Measurements from ENCODE around the gene IBSP.

IBSP gene

GRCh38 chr4:87838205-87838604 is 38.9 kb downstream of the IBSP start:
- no peak for DNase-seq (ENCODE audit: low read depth)

- no peak for DNase-seq (ENCODE audit: low read depth)
Measured at GRCh38 chr4:87838890-87839591, 39.7 kb downstream of the IBSP start.

GRCh38 chr4:87839592-87839946 is 40.2 kb downstream of the IBSP start:
- no peak for DNase-seq (ENCODE audit: low read depth)

GRCh38 chr4:87840149-87840548 is 40.8 kb downstream of the IBSP start:
- no peak for DNase-seq (ENCODE audit: low read depth)

- peak; percentile 46 for DNase-seq (ENCODE audit: low read depth)
Measured at GRCh38 chr4:87843936-87844335, 44.6 kb downstream of the IBSP start.

- DNase-seq (ENCODE audit: low read depth): no peak
Measured at GRCh38 chr4:87844452-87844851, 45.1 kb downstream of the IBSP start.

- DNase-seq (ENCODE audit: low read depth): no peak
Measured at GRCh38 chr4:87846226-87846625, 46.9 kb downstream of the IBSP start.

- DNase-seq (ENCODE audit: low read depth): no peak
Measured at GRCh38 chr4:87848622-87849351, 49.4 kb downstream of the IBSP start.

GRCh38 chr4:87849612-87850011 is 50.3 kb downstream of the IBSP start:
- DNase-seq (ENCODE audit: low read depth): no peak

- DNase-seq (ENCODE audit: low read depth): no peak
Measured at GRCh38 chr4:87851332-87851731, 52.0 kb downstream of the IBSP start.

- DNase-seq (ENCODE audit: low read depth): no peak
Measured at GRCh38 chr4:87851953-87852352, 52.6 kb downstream of the IBSP start.

- peak; percentile 31 for DNase-seq (ENCODE audit: low read depth)
Measured at GRCh38 chr4:87853108-87853507, 53.8 kb downstream of the IBSP start.

- DNase-seq (ENCODE audit: low read depth): no peak
Measured at GRCh38 chr4:87853891-87854290, 54.5 kb downstream of the IBSP start.

- DNase-seq (ENCODE audit: low read depth): no peak
Measured at GRCh38 chr4:87855559-87855958, 56.2 kb downstream of the IBSP start.

- no peak for DNase-seq (ENCODE audit: low read depth)
Measured at GRCh38 chr4:87856816-87857215, 57.5 kb downstream of the IBSP start.

- DNase-seq (ENCODE audit: low read depth): no peak
Measured at GRCh38 chr4:87857789-87858188, 58.4 kb downstream of the IBSP start.

All from GM04504 (cell line).